ENCODE data around the gene SCCPDH. TPM values are rescaled to one million over a fixed set of nuclear protein-coding genes. Genes with fewer than 3 reads are reported as not detected.

SCCPDH gene
- total and polyA plus RNA-seq, 4 donors: 52.1 to 84.3 (median 78.5) TPM

DNA sequence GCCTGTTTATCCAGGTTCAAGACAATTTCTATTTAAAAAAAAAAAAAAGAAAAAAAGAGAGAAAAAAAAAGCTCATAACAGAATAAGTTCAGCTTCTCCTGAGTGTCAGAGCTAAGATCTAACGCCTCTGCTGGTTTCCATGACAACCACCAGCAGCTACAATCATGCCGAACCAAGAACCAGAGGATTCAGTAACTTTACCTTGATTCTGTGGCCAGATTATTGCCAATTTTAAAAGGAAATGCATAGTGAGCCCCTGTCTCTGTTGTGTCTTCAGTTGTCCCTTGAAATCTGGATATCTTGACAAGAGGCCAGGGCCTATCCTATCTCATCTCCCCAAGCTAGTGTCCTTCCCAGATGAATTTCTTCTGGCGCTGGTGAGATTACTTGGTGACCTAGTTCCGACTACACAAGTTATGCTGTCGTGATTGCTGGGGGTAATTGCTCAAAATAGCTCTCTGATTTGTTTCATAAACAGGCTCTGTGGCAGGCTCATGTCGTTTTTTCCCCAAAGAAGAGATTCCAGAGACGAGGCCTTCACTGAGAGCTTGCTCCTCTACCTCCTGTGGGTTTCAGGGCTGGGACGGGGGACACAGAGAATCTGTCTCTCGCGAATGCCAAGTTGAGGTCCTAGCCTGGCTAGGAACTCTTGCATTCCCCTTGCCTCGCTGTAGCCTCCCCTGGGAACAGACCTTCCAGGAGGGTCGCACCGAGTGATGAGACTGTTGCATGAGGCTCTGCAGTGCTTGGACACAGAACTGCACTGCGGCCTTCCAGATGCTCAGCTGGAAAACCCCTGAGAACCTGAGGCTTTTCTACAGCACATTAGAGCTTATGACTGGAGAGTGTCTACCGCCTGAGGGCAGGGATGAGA lies 32.4 kb upstream of the SCCPDH start:
- no peak for DNase-seq (ENCODE audit: low spot score)
- no peak overlapping the region for H3K4me3 ChIP-seq (ENCODE audit: low read depth in 1 of 3, low read length in 3 of 3)
- WGBS: 81% methylated on average over 15 of the region's 15 CpGs
- TF ChIP-seq JUND (IDR thresholded peaks at IDR 0.05): no peak
- no peak for TF ChIP-seq YY1 (IDR thresholded peaks at IDR 0.05)
- no peak for TF ChIP-seq TAF1 (conservative IDR thresholded peaks at IDR 0.05)
- TF ChIP-seq, protein P1, sequence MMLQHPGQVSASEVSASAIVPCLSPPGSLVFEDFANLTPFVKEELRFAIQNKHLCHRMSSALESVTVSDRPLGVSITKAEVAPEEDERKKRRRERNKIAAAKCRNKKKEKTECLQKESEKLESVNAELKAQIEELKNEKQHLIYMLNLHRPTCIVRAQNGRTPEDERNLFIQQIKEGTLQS (IDR thresholded peaks at IDR 0.05): no peak
- no peak for TF ChIP-seq GABPA (IDR thresholded peaks at IDR 0.05 in 1 of 2, conservative IDR thresholded peaks at IDR 0.05 in 1 of 2)
- no peak for TF ChIP-seq HNF4A (conservative IDR thresholded peaks at IDR 0.05)
- no peak for TF ChIP-seq RXRA (IDR thresholded peaks at IDR 0.05)
- TF ChIP-seq, protein P2, sequence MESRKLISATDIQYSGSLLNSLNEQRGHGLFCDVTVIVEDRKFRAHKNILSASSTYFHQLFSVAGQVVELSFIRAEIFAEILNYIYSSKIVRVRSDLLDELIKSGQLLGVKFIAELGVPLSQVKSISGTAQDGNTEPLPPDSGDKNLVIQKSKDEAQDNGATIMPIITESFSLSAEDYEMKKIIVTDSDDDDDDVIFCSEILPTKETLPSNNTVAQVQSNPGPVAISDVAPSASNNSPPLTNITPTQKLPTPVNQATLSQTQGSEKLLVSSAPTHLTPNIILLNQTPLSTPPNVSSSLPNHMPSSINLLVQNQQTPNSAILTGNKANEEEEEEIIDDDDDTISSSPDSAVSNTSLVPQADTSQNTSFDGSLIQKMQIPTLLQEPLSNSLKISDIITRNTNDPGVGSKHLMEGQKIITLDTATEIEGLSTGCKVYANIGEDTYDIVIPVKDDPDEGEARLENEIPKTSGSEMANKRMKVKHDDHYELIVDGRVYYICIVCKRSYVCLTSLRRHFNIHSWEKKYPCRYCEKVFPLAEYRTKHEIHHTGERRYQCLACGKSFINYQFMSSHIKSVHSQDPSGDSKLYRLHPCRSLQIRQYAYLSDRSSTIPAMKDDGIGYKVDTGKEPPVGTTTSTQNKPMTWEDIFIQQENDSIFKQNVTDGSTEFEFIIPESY (IDR thresholded peaks at IDR 0.05): no peak
- no peak for TF ChIP-seq NR2F2 (IDR thresholded peaks at IDR 0.05)
- TF ChIP-seq, protein P3, sequence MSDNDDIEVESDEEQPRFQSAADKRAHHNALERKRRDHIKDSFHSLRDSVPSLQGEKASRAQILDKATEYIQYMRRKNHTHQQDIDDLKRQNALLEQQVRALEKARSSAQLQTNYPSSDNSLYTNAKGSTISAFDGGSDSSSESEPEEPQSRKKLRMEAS (IDR thresholded peaks at IDR 0.05): no peak
- no peak for TF ChIP-seq FOXA1 (IDR thresholded peaks at IDR 0.05)
- no peak for TF ChIP-seq SP1 (IDR thresholded peaks at IDR 0.05)
- no peak for TF ChIP-seq EGR1 (IDR thresholded peaks at IDR 0.05; ENCODE audit: low read depth in 2 of 2)
- no peak for TF ChIP-seq FOXA2 (IDR thresholded peaks at IDR 0.05)
- TF ChIP-seq HNF4G (IDR thresholded peaks at IDR 0.05): no peak
- TF ChIP-seq RAD21 (IDR thresholded peaks at IDR 0.05): no peak
- TF ChIP-seq, protein P4, sequence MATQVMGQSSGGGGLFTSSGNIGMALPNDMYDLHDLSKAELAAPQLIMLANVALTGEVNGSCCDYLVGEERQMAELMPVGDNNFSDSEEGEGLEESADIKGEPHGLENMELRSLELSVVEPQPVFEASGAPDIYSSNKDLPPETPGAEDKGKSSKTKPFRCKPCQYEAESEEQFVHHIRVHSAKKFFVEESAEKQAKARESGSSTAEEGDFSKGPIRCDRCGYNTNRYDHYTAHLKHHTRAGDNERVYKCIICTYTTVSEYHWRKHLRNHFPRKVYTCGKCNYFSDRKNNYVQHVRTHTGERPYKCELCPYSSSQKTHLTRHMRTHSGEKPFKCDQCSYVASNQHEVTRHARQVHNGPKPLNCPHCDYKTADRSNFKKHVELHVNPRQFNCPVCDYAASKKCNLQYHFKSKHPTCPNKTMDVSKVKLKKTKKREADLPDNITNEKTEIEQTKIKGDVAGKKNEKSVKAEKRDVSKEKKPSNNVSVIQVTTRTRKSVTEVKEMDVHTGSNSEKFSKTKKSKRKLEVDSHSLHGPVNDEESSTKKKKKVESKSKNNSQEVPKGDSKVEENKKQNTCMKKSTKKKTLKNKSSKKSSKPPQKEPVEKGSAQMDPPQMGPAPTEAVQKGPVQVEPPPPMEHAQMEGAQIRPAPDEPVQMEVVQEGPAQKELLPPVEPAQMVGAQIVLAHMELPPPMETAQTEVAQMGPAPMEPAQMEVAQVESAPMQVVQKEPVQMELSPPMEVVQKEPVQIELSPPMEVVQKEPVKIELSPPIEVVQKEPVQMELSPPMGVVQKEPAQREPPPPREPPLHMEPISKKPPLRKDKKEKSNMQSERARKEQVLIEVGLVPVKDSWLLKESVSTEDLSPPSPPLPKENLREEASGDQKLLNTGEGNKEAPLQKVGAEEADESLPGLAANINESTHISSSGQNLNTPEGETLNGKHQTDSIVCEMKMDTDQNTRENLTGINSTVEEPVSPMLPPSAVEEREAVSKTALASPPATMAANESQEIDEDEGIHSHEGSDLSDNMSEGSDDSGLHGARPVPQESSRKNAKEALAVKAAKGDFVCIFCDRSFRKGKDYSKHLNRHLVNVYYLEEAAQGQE (IDR thresholded peaks at IDR 0.05): no peak
- H3K9ac ChIP-seq (ENCODE audit: low read depth in 1 of 2, low read length in 2 of 2): no peak overlapping the region
- peaks cover 0 to 15% (median 6%) of the 10 kb centered on the region in 4 donors for H3K4me1 ChIP-seq (ENCODE audit: control insufficient read depth in 4 of 4, insufficient read depth in 4 of 4, low read length in 3 of 4)
- no peaks in the 10 kb centered on the region for H3K36me3 ChIP-seq (ENCODE audit: control insufficient read depth in 4 of 4, insufficient read depth in 3 of 4, low read depth in 1 of 4, low read length in 3 of 4)
- no peaks in the 10 kb centered on the region for H3K27me3 ChIP-seq (ENCODE audit: control insufficient read depth in 4 of 4, insufficient read depth in 4 of 4, low read length in 3 of 4)
- no peaks in the 10 kb centered on the region for H3K9me3 ChIP-seq (ENCODE audit: control insufficient read depth in 4 of 4, low read length in 3 of 4)
- no peak overlapping the region for H3K27ac ChIP-seq (ENCODE audit: low read depth in 1 of 2, low read length in 2 of 2)

Measured in liver (tissue), 9 donors.